8988T (cell line): ENCODE results near the gene PPP1R1A.
A peak's percentile ranks its signal among the peaks of the same experiment; 100 is the strongest.

ENCODE experiments used
- DNase-seq: peaks from one replicate; pipeline ENCODE4 v3.0.0; 2011

Gene PPP1R1A

GRCh38 chr12:54603173-54603814, 14.8 kb upstream of the PPP1R1A start:
- DNase-seq = peak; percentile 64

- no peak for DNase-seq
These were observed 14.2 kb upstream of the PPP1R1A start for GRCh38 chr12:54602661-54603060.

- no peak for DNase-seq
These were observed 13.4 kb upstream of the PPP1R1A start for GRCh38 chr12:54601841-54602240.

GRCh38 chr12:54598970-54599369, 10.5 kb upstream of the PPP1R1A start:
- DNase-seq = no peak

- DNase-seq = no peak
These were observed 8.1 kb upstream of the PPP1R1A start for GRCh38 chr12:54596526-54596946.

GRCh38 chr12:54595471-54595870, 7.0 kb upstream of the PPP1R1A start:
- DNase-seq = no peak

GRCh38 chr12:54593725-54594124, 5.3 kb upstream of the PPP1R1A start:
- no peak for DNase-seq

- no peak for DNase-seq
These were observed 4.7 kb upstream of the PPP1R1A start for GRCh38 chr12:54593135-54593534.

- no peak for DNase-seq
These were observed 3.9 kb upstream of the PPP1R1A start for GRCh38 chr12:54592316-54592715.

- DNase-seq = no peak
These were observed 2.6 kb upstream of the PPP1R1A start for GRCh38 chr12:54590978-54591591.

- no peak for DNase-seq
These were observed 1.5 kb upstream of the PPP1R1A start for GRCh38 chr12:54589964-54590363.

GRCh38 chr12:54588890-54589267, 420 bp upstream of the PPP1R1A start:
- DNase-seq = no peak

- DNase-seq = peak; percentile 54
These were observed 1.1 kb downstream of the PPP1R1A start for GRCh38 chr12:54587315-54587873.

GRCh38 chr12:54586620-54587019, 1.8 kb downstream of the PPP1R1A start:
- no peak for DNase-seq

GRCh38 chr12:54585243-54585642, 3.2 kb downstream of the PPP1R1A start:
- DNase-seq = no peak

GRCh38 chr12:54584128-54584527, 4.3 kb downstream of the PPP1R1A start:
- DNase-seq = no peak

GRCh38 chr12:54583726-54584125, 4.7 kb downstream of the PPP1R1A start:
- DNase-seq = no peak

- DNase-seq = no peak
These were observed 7.0 kb downstream of the PPP1R1A start for GRCh38 chr12:54581412-54581811.

- DNase-seq = peak; percentile 92
These were observed 8.6 kb downstream of the PPP1R1A start for GRCh38 chr12:54579696-54580333.

- DNase-seq = no peak
These were observed 9.2 kb downstream of the PPP1R1A start for GRCh38 chr12:54579258-54579657.

- no peak for DNase-seq
These were observed 9.7 kb downstream of the PPP1R1A start for GRCh38 chr12:54578778-54579177.

- DNase-seq = no peak
These were observed 15.6 kb downstream of the PPP1R1A start for GRCh38 chr12:54572881-54573280.

GRCh38 chr12:54571193-54572188, 17.0 kb downstream of the PPP1R1A start:
- DNase-seq = no peak
